H9 (cell line): Measurements from ENCODE around the gene BLOC1S3. TPM values are rescaled to one million over a fixed set of nuclear protein-coding genes. Genes with fewer than 3 reads are reported as not detected.

Source experiments
- DNase-seq: peaks from one replicate; pipeline ENCODE4 v3.0.0-alpha.2; 2017
- H2AFZ ChIP-seq: one replicate; pipeline ENCODE4 v1.6.1; 2013; ENCODE audit warnings: mild to moderate bottlenecking, low read length, control low read depth, moderate library complexity
- H2AK5ac ChIP-seq: 2 replicates; pipeline ENCODE4 v1.6.1; 2013; ENCODE audit warnings: low read length, control low read depth, mixed read lengths; ENCODE audit not compliant: insufficient read length
- H2BK120ac ChIP-seq: one replicate; pipeline ENCODE4 v1.6.1; 2013; ENCODE audit warnings: low read depth, mild to moderate bottlenecking, low read length, control low read depth, inconsistent platforms; ENCODE audit not compliant: poor library complexity, severe bottlenecking
- H2BK12ac ChIP-seq: 2 replicates; pipeline ENCODE4 v1.6.1; 2013; ENCODE audit warnings: low read length, control low read depth, mixed read lengths, low read depth; ENCODE audit not compliant: insufficient read length
- H2BK15ac ChIP-seq: 2 replicates; pipeline ENCODE4 v1.6.1; 2013; ENCODE audit warnings: low read depth, low read length, control low read depth
- H2BK20ac ChIP-seq: one replicate; pipeline ENCODE4 v1.6.1; 2013; ENCODE audit warnings: low read depth, mild to moderate bottlenecking, low read length, control low read depth, inconsistent platforms; ENCODE audit not compliant: poor library complexity, severe bottlenecking
- H2BK5ac ChIP-seq: 2 replicates; pipeline ENCODE4 v1.6.1; 2013; ENCODE audit warnings: low read length, control low read depth, mixed read lengths; ENCODE audit not compliant: insufficient read length
- H3K14ac ChIP-seq: 2 replicates; pipeline ENCODE4 v1.6.1; 2013; ENCODE audit warnings: low read length, control low read depth; ENCODE audit not compliant: insufficient read depth
- H3K18ac ChIP-seq: 2 replicates; pipeline ENCODE4 v1.6.1; 2013; ENCODE audit warnings: low read depth, mild to moderate bottlenecking, mixed read lengths, low read length, control low read depth; ENCODE audit not compliant: insufficient read length
- H3K23ac ChIP-seq: 2 replicates; pipeline ENCODE4 v1.6.1; 2013; ENCODE audit warnings: low read length, control low read depth, mixed read lengths, low read depth; ENCODE audit not compliant: insufficient read length
- H3K23me2 ChIP-seq: 2 replicates; pipeline ENCODE4 v1.6.1; 2013; ENCODE audit warnings: low read depth, mild to moderate bottlenecking, mixed read lengths, low read length, control low read depth; ENCODE audit not compliant: insufficient read length, poor library complexity, severe bottlenecking
- H3K27ac ChIP-seq: 2 replicates; pipeline ENCODE4 v1.5.1; 2013; ENCODE audit warnings: low read length, control low read depth, mixed read lengths, low read depth; ENCODE audit not compliant: insufficient read length
- H3K27me3 ChIP-seq: 2 replicates; pipeline ENCODE4 v1.6.1; 2013; ENCODE audit warnings: low read length, control low read depth, inconsistent platforms; ENCODE audit not compliant: insufficient read depth
- H3K4ac ChIP-seq: 2 replicates; pipeline ENCODE4 v1.6.1; 2013; ENCODE audit warnings: low read depth, mild to moderate bottlenecking, control low read depth, inconsistent platforms, low read length, moderate library complexity
- H3K4me1 ChIP-seq: 2 replicates; pipeline ENCODE4 v1.6.1; 2013; ENCODE audit warnings: low read length, control low read depth, inconsistent platforms; ENCODE audit not compliant: insufficient read depth
- H3K4me2 ChIP-seq: 2 replicates; pipeline ENCODE4 v1.6.1; 2013; ENCODE audit warnings: low read length, control low read depth, mixed read lengths; ENCODE audit not compliant: insufficient read length, insufficient read depth
- H3K56ac ChIP-seq: 2 replicates; pipeline ENCODE4 v1.6.1; 2013; ENCODE audit warnings: low read depth, mild to moderate bottlenecking, mixed read lengths, low read length, control low read depth; ENCODE audit not compliant: insufficient read length
- H3K79me1 ChIP-seq: 2 replicates; pipeline ENCODE4 v1.6.1; 2013; ENCODE audit warnings: low read depth, mild to moderate bottlenecking, moderate library complexity, low read length, control low read depth, inconsistent platforms; ENCODE audit not compliant: insufficient read depth, poor library complexity, severe bottlenecking
- H3K79me2 ChIP-seq: 2 replicates; pipeline ENCODE4 v1.6.1; 2013; ENCODE audit warnings: low read length, control low read depth, inconsistent platforms; ENCODE audit not compliant: insufficient read depth
- H3K9ac ChIP-seq: 2 replicates; pipeline ENCODE4 v1.6.1; 2013; ENCODE audit warnings: low read length, control low read depth, mixed read lengths; ENCODE audit not compliant: insufficient read length; ENCODE audit errors: extremely low read depth
- H3K9me3 ChIP-seq: one replicate; pipeline ENCODE4 v1.6.1; 2013; ENCODE audit warnings: low read depth, low read length, inconsistent platforms; ENCODE audit not compliant: control insufficient read depth
- H3T11ph ChIP-seq: one replicate; pipeline ENCODE4 v1.6.1; 2013; ENCODE audit warnings: mild to moderate bottlenecking, low read length, control low read depth, inconsistent platforms
- H4K20me1 ChIP-seq: one replicate; pipeline ENCODE4 v1.6.1; 2013; ENCODE audit not compliant: control insufficient read depth, insufficient read length, insufficient read depth
- H4K5ac ChIP-seq: 2 replicates; pipeline ENCODE4 v1.6.1; 2013; ENCODE audit warnings: low read depth, mild to moderate bottlenecking, mixed read lengths, low read length, control low read depth; ENCODE audit not compliant: insufficient read length
- H4K8ac ChIP-seq: replicated peaks from 2 replicates; pipeline ENCODE4 v1.6.1; 2013; ENCODE audit warnings: low read length, control low read depth, mixed read lengths, low read depth; ENCODE audit not compliant: insufficient read length
- H4K91ac ChIP-seq: 2 replicates; pipeline ENCODE4 v1.6.1; 2013; ENCODE audit warnings: low read depth, mild to moderate bottlenecking, moderate library complexity, mixed read lengths, low read length, control low read depth; ENCODE audit not compliant: insufficient read length
- H3K27ac Mint-ChIP-seq, 3 experiments: 2 replicates in 2 of 3; 3 replicates in 1 of 3; pipeline ENCODE4 v1.8.0; 2020 to 2021; ENCODE audit warnings: mixed read lengths in 3 of 3, mild to moderate bottlenecking in 1 of 3, moderate library complexity in 1 of 3
- H3K27me3 Mint-ChIP-seq: 2 replicates; pipeline ENCODE4 v1.8.0; 2021; ENCODE audit warnings: low read depth, mild to moderate bottlenecking, moderate library complexity, mixed read lengths
- H3K36me3 Mint-ChIP-seq, 3 experiments: 2 replicates in 2 of 3; 3 replicates in 1 of 3; pipeline ENCODE4 v1.8.0; 2020 to 2021; ENCODE audit warnings: low read depth in 3 of 3, mixed read lengths in 3 of 3; ENCODE audit not compliant: insufficient read depth in 1 of 3
- H3K4me1 Mint-ChIP-seq, 2 experiments: 2 replicates each; pipeline ENCODE4 v1.8.0; 2020; ENCODE audit warnings: mixed read lengths in 2 of 2
- H3K4me3 Mint-ChIP-seq, 2 experiments: 2 replicates in 1 of 2; 3 replicates in 1 of 2; pipeline ENCODE4 v1.8.0; 2020 to 2021; ENCODE audit warnings: mild to moderate bottlenecking in 2 of 2, mixed read lengths in 2 of 2, moderate library complexity in 1 of 2
- H3K9me3 Mint-ChIP-seq, 2 experiments: 2 replicates in 1 of 2; 3 replicates in 1 of 2; pipeline ENCODE4 v1.8.0; 2020; ENCODE audit warnings: mild to moderate bottlenecking in 2 of 2, mixed read lengths in 2 of 2, moderate library complexity in 1 of 2
- WGBS: extraction: QIAGEN DNeasy Blood & Tissue Kit; methylation state at CpG from one replicate; pipeline ENCODE4 v1.1.7; 2013; ENCODE audit warnings: missing lambda C conversion rate, low lambda C conversion rate, mixed read lengths; ENCODE audit not compliant: insufficient read length; ENCODE audit errors: extremely low coverage; 5-methylcytosine and 5-hydroxymethylcytosine counted together
- total RNA-seq: library from RNA; stranded (reverse); gene quantifications from 2 replicates; pipeline ENCODE4 v1.2.1, GENCODE V29; 2021
- TF ChIP-seq, protein P1 (sequence below): fragments of 200-600 bp; sonication (generic); conservative IDR thresholded peaks from 3 replicates; pipeline ENCODE4 v1.8.0; 2021; ENCODE audit warnings: antibody characterized with exemption, mild to moderate bottlenecking

The BLOC1S3 gene
- total RNA-seq, 1 experiment from 2014 or later = 9.2 TPM

GRCh38 chr19:45216667-45217066 is 38.1 kb downstream of the BLOC1S3 start:
- TF ChIP-seq, protein P1, sequence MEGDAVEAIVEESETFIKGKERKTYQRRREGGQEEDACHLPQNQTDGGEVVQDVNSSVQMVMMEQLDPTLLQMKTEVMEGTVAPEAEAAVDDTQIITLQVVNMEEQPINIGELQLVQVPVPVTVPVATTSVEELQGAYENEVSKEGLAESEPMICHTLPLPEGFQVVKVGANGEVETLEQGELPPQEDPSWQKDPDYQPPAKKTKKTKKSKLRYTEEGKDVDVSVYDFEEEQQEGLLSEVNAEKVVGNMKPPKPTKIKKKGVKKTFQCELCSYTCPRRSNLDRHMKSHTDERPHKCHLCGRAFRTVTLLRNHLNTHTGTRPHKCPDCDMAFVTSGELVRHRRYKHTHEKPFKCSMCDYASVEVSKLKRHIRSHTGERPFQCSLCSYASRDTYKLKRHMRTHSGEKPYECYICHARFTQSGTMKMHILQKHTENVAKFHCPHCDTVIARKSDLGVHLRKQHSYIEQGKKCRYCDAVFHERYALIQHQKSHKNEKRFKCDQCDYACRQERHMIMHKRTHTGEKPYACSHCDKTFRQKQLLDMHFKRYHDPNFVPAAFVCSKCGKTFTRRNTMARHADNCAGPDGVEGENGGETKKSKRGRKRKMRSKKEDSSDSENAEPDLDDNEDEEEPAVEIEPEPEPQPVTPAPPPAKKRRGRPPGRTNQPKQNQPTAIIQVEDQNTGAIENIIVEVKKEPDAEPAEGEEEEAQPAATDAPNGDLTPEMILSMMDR = no peak
- H3K14ac ChIP-seq = no peak overlapping the region
- peak overlapping the region; percentile 37 to 80; a peak in 4 of 5 replicates for H3K4me3 Mint-ChIP-seq

More at GRCh38 chr19:45216667-45217066, 38.1 kb downstream of the BLOC1S3 start:
- H2AK5ac ChIP-seq = no peak overlapping the region
- H2AFZ ChIP-seq = no peak overlapping the region
- no peak overlapping the region for H3K56ac ChIP-seq
- H2BK120ac ChIP-seq = no peak overlapping the region
- H3K4me1 ChIP-seq = no peaks in the 10 kb centered on the region
- no peak overlapping the region for H2BK20ac ChIP-seq
- no peaks in the 10 kb centered on the region for H3K9me3 ChIP-seq
- H3K18ac ChIP-seq = no peak overlapping the region
- H3K79me1 ChIP-seq = no peaks in the 10 kb centered on the region
- H3T11ph ChIP-seq = no peak overlapping the region
- H3K27ac ChIP-seq = no peak overlapping the region
- no peak overlapping the region for H3K9ac ChIP-seq
- no peaks in the 10 kb centered on the region for H3K79me2 ChIP-seq
- no peak for DNase-seq
- no peak overlapping the region for H2BK5ac ChIP-seq
- no peak overlapping the region for H3K23ac ChIP-seq
- peak overlapping the region; percentile 83 for H3K4me2 ChIP-seq
- H4K20me1 ChIP-seq = no peaks in the 10 kb centered on the region
- H4K91ac ChIP-seq = no peak overlapping the region
- WGBS = no CpG with 5 or more reads among the region's 6 CpGs
- no peak overlapping the region for H3K27ac Mint-ChIP-seq
- peaks cover 14% of the 10 kb centered on the region for H3K23me2 ChIP-seq
- peaks cover 87% of the 10 kb centered on the region for H3K27me3 Mint-ChIP-seq
- H3K27me3 ChIP-seq = peaks cover 14% of the 10 kb centered on the region; the same call in 1 of the 2 replicates
- H3K9me3 Mint-ChIP-seq = peaks cover 0 to 5% of the 10 kb centered on the region in 2 experiments; a peak in 2 of 5 replicates
- H3K4ac ChIP-seq = no peak overlapping the region
- no peak overlapping the region for H2BK12ac ChIP-seq
- peaks cover 12 to 19% of the 10 kb centered on the region in 2 experiments for H3K4me1 Mint-ChIP-seq
- H4K5ac ChIP-seq = no peak overlapping the region
- no peak overlapping the region for H4K8ac ChIP-seq
- H2BK15ac ChIP-seq = no peak overlapping the region
- H3K36me3 Mint-ChIP-seq = no peaks in the 10 kb centered on the region; a peak in 2 of 7 replicates
